ENCODE data around the gene PCSK5. TPM values are rescaled to one million over a fixed set of nuclear protein-coding genes. Genes with fewer than 3 reads are reported as not detected.

The PCSK5 gene
- total and polyA plus RNA-seq, 2 donors (not counting 3 experiments of a cell fraction or from before 2014, with no cell fraction given) = 2.6 to 4.8 TPM

DNA sequence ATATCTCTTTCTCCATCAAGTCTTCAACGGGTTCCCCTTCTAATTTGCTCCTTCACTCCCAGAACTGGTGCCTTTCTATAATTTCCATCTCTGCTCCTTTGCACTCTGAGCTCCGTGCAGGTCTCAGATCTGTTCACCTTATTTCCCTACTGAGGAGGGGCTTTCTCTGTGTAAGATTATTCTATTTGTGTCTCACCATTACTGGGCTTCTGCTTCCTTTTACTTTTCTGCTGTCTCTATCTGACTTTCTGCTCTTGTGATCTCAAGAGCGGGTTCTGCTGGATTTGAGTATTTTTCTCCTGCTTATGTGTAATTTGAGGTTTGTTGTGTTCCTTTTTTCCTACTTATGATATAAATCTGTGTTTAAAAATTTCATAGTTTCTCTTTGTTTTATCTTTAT lies 117.5 kb downstream of the PCSK5 start:
- dilution Hi-C loops (cut with MboI; ENCODE audit: extremely low pct_ligation_motif_present, low sequenced_read_pairs) = no loop called here
- ChIA-PET CTCF (no interaction called here), POLR2A (no interaction called here)
- Histone ChIP-seq H3K27ac (ENCODE audit: insufficient read depth, low read depth, low read length) (no peak overlapping the region), H3K79me2 (ENCODE audit: control insufficient read depth, insufficient read depth, low read length) (no peaks in the 10 kb centered on the region), H2AFZ (ENCODE audit: low read depth, low read length) (no peak overlapping the region), H3K27me3 (ENCODE audit: control insufficient read depth in 2 of 2, insufficient read depth in 2 of 2, low read length in 2 of 2) (no peaks in the 10 kb centered on the region), H3K4me3 (replicated peaks in 1 of 3; ENCODE audit: insufficient read depth in 1 of 3, low read depth in 1 of 3, low read length in 3 of 3) (no peak overlapping the region), H3K4me1 (ENCODE audit: control insufficient read depth, extremely low read depth, insufficient read depth, low read length) (no peaks in the 10 kb centered on the region), H3K9me3 (replicated peaks; ENCODE audit: control insufficient read depth, insufficient read depth, low read length) (no peaks in the 10 kb centered on the region), H4K20me1 (replicated peaks; ENCODE audit: control insufficient read depth, extremely low read depth, insufficient read depth, low read length) (no peaks in the 10 kb centered on the region), H3K36me3 (ENCODE audit: control insufficient read depth in 2 of 2, extremely low read depth in 1 of 2, insufficient read depth in 2 of 2, low read length in 2 of 2) (no peaks in the 10 kb centered on the region), H3K9me1 (replicated peaks; ENCODE audit: control insufficient read depth, extremely low read depth, insufficient read depth, low read length) (no peaks in the 10 kb centered on the region), H3K4me2 (ENCODE audit: insufficient read depth, low read length) (no peak overlapping the region), H3K9ac (replicated peaks; ENCODE audit: extremely low read depth, insufficient read depth, low read length) (no peak overlapping the region)
- intact Hi-C loops (cut with micrococcal nuclease) = no loop called here
- no peak for TF ChIP-seq MYC (IDR thresholded peaks at IDR 0.05; ENCODE audit: low read depth, low read length)
- TF ChIP-seq, protein P1, sequence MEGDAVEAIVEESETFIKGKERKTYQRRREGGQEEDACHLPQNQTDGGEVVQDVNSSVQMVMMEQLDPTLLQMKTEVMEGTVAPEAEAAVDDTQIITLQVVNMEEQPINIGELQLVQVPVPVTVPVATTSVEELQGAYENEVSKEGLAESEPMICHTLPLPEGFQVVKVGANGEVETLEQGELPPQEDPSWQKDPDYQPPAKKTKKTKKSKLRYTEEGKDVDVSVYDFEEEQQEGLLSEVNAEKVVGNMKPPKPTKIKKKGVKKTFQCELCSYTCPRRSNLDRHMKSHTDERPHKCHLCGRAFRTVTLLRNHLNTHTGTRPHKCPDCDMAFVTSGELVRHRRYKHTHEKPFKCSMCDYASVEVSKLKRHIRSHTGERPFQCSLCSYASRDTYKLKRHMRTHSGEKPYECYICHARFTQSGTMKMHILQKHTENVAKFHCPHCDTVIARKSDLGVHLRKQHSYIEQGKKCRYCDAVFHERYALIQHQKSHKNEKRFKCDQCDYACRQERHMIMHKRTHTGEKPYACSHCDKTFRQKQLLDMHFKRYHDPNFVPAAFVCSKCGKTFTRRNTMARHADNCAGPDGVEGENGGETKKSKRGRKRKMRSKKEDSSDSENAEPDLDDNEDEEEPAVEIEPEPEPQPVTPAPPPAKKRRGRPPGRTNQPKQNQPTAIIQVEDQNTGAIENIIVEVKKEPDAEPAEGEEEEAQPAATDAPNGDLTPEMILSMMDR (IDR thresholded peaks at IDR 0.05; ENCODE audit: extremely low read depth in 1 of 2, insufficient read depth in 1 of 2, low read depth in 1 of 2, low read length in 2 of 2) = no peak
- no peak for TF ChIP-seq JUN (IDR thresholded peaks at IDR 0.05; ENCODE audit: borderline replicate concordance, insufficient read depth, insufficient read length, low read depth)
- no peak for TF ChIP-seq GATA2 (IDR thresholded peaks at IDR 0.05; ENCODE audit: insufficient read depth, insufficient read length, low read depth, low read length)
- BruUV-seq (replicated peaks) = no TSS peak
- no peak for FAIRE-seq
- DNase-seq (ENCODE audit: low read depth, low spot score) = no peak

GRCh38 chr9:76013809-76014208 lies 123.3 kb downstream of the PCSK5 start:
- Histone ChIP-seq H3K36me3 (ENCODE audit: control insufficient read depth in 2 of 2, extremely low read depth in 1 of 2, insufficient read depth in 2 of 2, low read length in 2 of 2) (no peaks in the 10 kb centered on the region), H3K9me3 (replicated peaks; ENCODE audit: control insufficient read depth, insufficient read depth, low read length) (no peaks in the 10 kb centered on the region), H2AFZ (ENCODE audit: low read depth, low read length) (no peak overlapping the region), H3K9ac (replicated peaks; ENCODE audit: extremely low read depth, insufficient read depth, low read length) (no peak overlapping the region), H3K4me2 (ENCODE audit: insufficient read depth, low read length) (no peak overlapping the region), H3K27me3 (ENCODE audit: control insufficient read depth in 2 of 2, insufficient read depth in 2 of 2, low read length in 2 of 2) (no peaks in the 10 kb centered on the region), H3K4me3 (replicated peaks in 1 of 3; ENCODE audit: insufficient read depth in 1 of 3, low read depth in 1 of 3, low read length in 3 of 3) (no peak overlapping the region), H4K20me1 (replicated peaks; ENCODE audit: control insufficient read depth, extremely low read depth, insufficient read depth, low read length) (no peaks in the 10 kb centered on the region), H3K79me2 (ENCODE audit: control insufficient read depth, insufficient read depth, low read length) (no peaks in the 10 kb centered on the region), H3K9me1 (replicated peaks; ENCODE audit: control insufficient read depth, extremely low read depth, insufficient read depth, low read length) (no peaks in the 10 kb centered on the region), H3K4me1 (ENCODE audit: control insufficient read depth, extremely low read depth, insufficient read depth, low read length) (no peaks in the 10 kb centered on the region), H3K27ac (ENCODE audit: insufficient read depth, low read depth, low read length) (no peak overlapping the region)
- no peak for FAIRE-seq
- BruUV-seq (replicated peaks) = no TSS peak
- intact Hi-C loops (cut with micrococcal nuclease) = no loop called here
- POLR2A ChIA-PET = no interaction called here
- dilution Hi-C loops (cut with MboI; ENCODE audit: extremely low pct_ligation_motif_present, low sequenced_read_pairs) = no loop called here
- DNase-seq (ENCODE audit: low read depth, low spot score) = no peak
- CTCF ChIA-PET = no interaction called here
- no peak for TF ChIP-seq FOS (IDR thresholded peaks at IDR 0.05; ENCODE audit: borderline replicate concordance, insufficient read depth, low read length)
- TF ChIP-seq POLR2AphosphoS5 (IDR thresholded peaks at IDR 0.05; ENCODE audit: insufficient read depth, low read depth, low read length) = no peak
- no peak for TF ChIP-seq POLR2A (IDR thresholded peaks at IDR 0.05; ENCODE audit: low read depth, low read length)
- TF ChIP-seq GATA2 (IDR thresholded peaks at IDR 0.05; ENCODE audit: insufficient read depth, insufficient read length, low read depth, low read length) = no peak
- TF ChIP-seq, protein P1 (IDR thresholded peaks at IDR 0.05; ENCODE audit: extremely low read depth in 1 of 2, insufficient read depth in 1 of 2, low read depth in 1 of 2, low read length in 2 of 2) = no peak
- TF ChIP-seq JUN (IDR thresholded peaks at IDR 0.05; ENCODE audit: borderline replicate concordance, insufficient read depth, insufficient read length, low read depth) = no peak
- TF ChIP-seq MAX (IDR thresholded peaks at IDR 0.05; ENCODE audit: insufficient read depth, insufficient read length) = no peak
- no peak for TF ChIP-seq EZH2 (IDR thresholded peaks at IDR 0.05; ENCODE audit: borderline replicate concordance, low read depth, low read length, severe bottlenecking)
- TF ChIP-seq MYC (IDR thresholded peaks at IDR 0.05; ENCODE audit: low read depth, low read length) = no peak
